IMR-90 (cell line): ENCODE measurements around the gene RGS17. TPM values are rescaled to one million over a fixed set of nuclear protein-coding genes. Genes with fewer than 3 reads are reported as not detected.

ENCODE experiments used
- ATAC-seq: fragments of 200-7000 bp; cut with Tn5 transposase; 2 replicates; pipeline ENCODE4 v1.9.1; 2020; ENCODE audit warnings: low read depth, mild to moderate bottlenecking, moderate library complexity
- BruUV-seq: library from RNA; stranded (reverse); fragments of 400-500 nt; replicated peaks from 2 replicates; lab custom pipeline; 2021; lab: Mats Ljungman, UMichigan
- CTCF ChIA-PET: fragments of 300-600 bp; formaldehyde crosslinking; extraction: SDS; loops from one replicate; lab custom pipeline; 2021; ENCODE audit warnings: antibody characterized with exemption; lab: Yijun Ruan, JAX
- POLR2A ChIA-PET: fragments of 300-600 bp; sonication (Branson Sonifier 250); formaldehyde crosslinking; loops from one replicate; lab custom pipeline; 2022; ENCODE audit warnings: antibody characterized with exemption; ENCODE audit not compliant: unreplicated experiment; lab: Charles Lee
- DNase-seq: peaks from one replicate; pipeline ENCODE4 v3.0.0; 2013
- H2AFZ ChIP-seq: replicated peaks from 2 replicates; pipeline ENCODE3; 2013; ENCODE audit warnings: low read length, mild to moderate bottlenecking; ENCODE audit not compliant: poor library complexity
- H2AK5ac ChIP-seq: 2 replicates; pipeline ENCODE4 v1.6.1; 2013; ENCODE audit warnings: low read depth, low read length, inconsistent platforms
- H2AK9ac ChIP-seq: replicated peaks from 2 replicates; pipeline ENCODE3; 2013; ENCODE audit warnings: mild to moderate bottlenecking, low read depth, low read length, moderate library complexity; ENCODE audit not compliant: poor library complexity
- H2BK120ac ChIP-seq: 2 replicates; pipeline ENCODE4 v1.6.1; 2013; ENCODE audit warnings: low read depth, low read length, inconsistent platforms
- H2BK15ac ChIP-seq: 3 replicates; pipeline ENCODE4 v1.6.1; 2013; ENCODE audit warnings: low read depth, low read length, inconsistent platforms
- H2BK20ac ChIP-seq: 2 replicates; pipeline ENCODE4 v1.6.1; 2013; ENCODE audit warnings: low read depth, mild to moderate bottlenecking, inconsistent platforms, low read length, moderate library complexity
- H2BK5ac ChIP-seq: 2 replicates; pipeline ENCODE4 v1.6.1; 2013; ENCODE audit warnings: mild to moderate bottlenecking, low read depth, low read length, inconsistent platforms; ENCODE audit not compliant: poor library complexity, severe bottlenecking
- H3K14ac ChIP-seq: replicated peaks from 2 replicates; pipeline ENCODE4 v1.6.1; 2013; ENCODE audit warnings: low read depth, low read length, inconsistent platforms
- H3K18ac ChIP-seq: 2 replicates; pipeline ENCODE4 v1.6.1; 2013; ENCODE audit warnings: low read depth, low read length, control low read depth
- H3K23ac ChIP-seq: 2 replicates; pipeline ENCODE4 v1.6.1; 2013; ENCODE audit warnings: low read depth, low read length, inconsistent platforms
- H3K27ac ChIP-seq: 2 replicates; pipeline ENCODE4 v1.5.1; 2013; ENCODE audit warnings: mild to moderate bottlenecking, control low read depth, low read length; ENCODE audit not compliant: insufficient read depth
- H3K27me3 ChIP-seq: 2 replicates; pipeline ENCODE4 v1.6.1; 2013; ENCODE audit warnings: low read length; ENCODE audit not compliant: control insufficient read depth, insufficient read depth
- H3K36me3 ChIP-seq: 2 replicates; pipeline ENCODE4 v1.6.1; 2013; ENCODE audit warnings: low read length, mixed read lengths; ENCODE audit not compliant: control insufficient read depth, insufficient read depth
- H3K4ac ChIP-seq: 2 replicates; pipeline ENCODE4 v1.6.1; 2013; ENCODE audit warnings: low read depth, low read length, inconsistent platforms
- H3K4me1 ChIP-seq: 2 replicates; pipeline ENCODE4 v1.6.1; 2013; ENCODE audit warnings: low read length, mixed read lengths; ENCODE audit not compliant: control insufficient read depth, insufficient read depth
- H3K4me2 ChIP-seq: 2 replicates; pipeline ENCODE4 v1.6.1; 2013; ENCODE audit warnings: low read depth, mild to moderate bottlenecking, control low read depth, low read length, moderate library complexity
- H3K4me3 ChIP-seq: 2 replicates; pipeline ENCODE4 v1.5.1; 2013; ENCODE audit warnings: low read depth, mild to moderate bottlenecking, control low read depth, low read length, moderate library complexity; ENCODE audit not compliant: insufficient read depth
- H3K56ac ChIP-seq: 2 replicates; pipeline ENCODE4 v1.6.1; 2013; ENCODE audit warnings: low read length, inconsistent platforms; ENCODE audit not compliant: insufficient read depth; ENCODE audit errors: extremely low read depth
- H3K79me1 ChIP-seq, 2 experiments: 2 replicates each; pipeline ENCODE4 v1.6.1; 2013; ENCODE audit warnings: low read length in 2 of 2, inconsistent platforms in 1 of 2, low read depth in 1 of 2
- H3K9ac ChIP-seq: 2 replicates; pipeline ENCODE4 v1.6.1; 2013; ENCODE audit warnings: low read depth, low read length, control low read depth
- H3K9me1 ChIP-seq: 2 replicates; pipeline ENCODE4 v1.6.1; 2013; ENCODE audit warnings: low read length, inconsistent platforms; ENCODE audit not compliant: insufficient read depth
- H3K9me3 ChIP-seq: 2 replicates; pipeline ENCODE4 v1.6.1; 2013; ENCODE audit warnings: low read length; ENCODE audit not compliant: control insufficient read depth, insufficient read depth
- H4K20me1 ChIP-seq: 2 replicates; pipeline ENCODE4 v1.6.1; 2013; ENCODE audit warnings: low read length, inconsistent platforms; ENCODE audit not compliant: insufficient read depth
- H4K5ac ChIP-seq: 2 replicates; pipeline ENCODE4 v1.6.1; 2013; ENCODE audit warnings: mild to moderate bottlenecking, low read depth, low read length, control low read depth
- H4K8ac ChIP-seq, 2 experiments: 2 replicates each; pipeline ENCODE4 v1.6.1; 2013; ENCODE audit warnings: low read depth in 2 of 2, low read length in 2 of 2, control low read depth in 1 of 2, inconsistent platforms in 1 of 2
- H4K91ac ChIP-seq: 2 replicates; pipeline ENCODE4 v1.6.1; 2013; ENCODE audit warnings: low read depth, low read length, inconsistent platforms; ENCODE audit not compliant: insufficient read depth
- CHD1 ChIP-seq: IDR thresholded peaks from 2 replicates; pipeline ENCODE4 v1.6.1; 2012; ENCODE audit warnings: low read depth, low read length, improper control_type of control experiment
- WGBS, 2 experiments: methylation state at CpG; one replicate each; pipeline versions ENCODE4 v1.1.5 to v1.1.7; 2013; ENCODE audit warnings: missing lambda C conversion rate in 2 of 2; ENCODE audit not compliant: insufficient read length in 1 of 2; ENCODE audit errors: extremely low coverage in 2 of 2; 5-methylcytosine and 5-hydroxymethylcytosine counted together
- dilution Hi-C: fragments of 300-500 bp; cut with HindIII; formaldehyde crosslinking; loops from one replicate; pipeline ENCODE4 v1.14.3; 2018; ENCODE audit warnings: low sequenced_read_pairs; ENCODE audit not compliant: unreplicated experiment
- in situ Hi-C: fragments of 300-500 bp; cut with MboI; formaldehyde crosslinking; loops from 3 replicates; pipeline ENCODE4 v1.14.3; 2019; ENCODE audit warnings: low sequenced_read_pairs, inconsistent platforms, mixed read lengths
- intact Hi-C: fragments of 100-400 bp; cut with micrococcal nuclease; formaldehyde crosslinking; loops from 2 replicates; pipeline ENCODE4 v1.10.0; 2022
- polyA plus RNA-seq, 3 experiments: library from polyadenylated mRNA; depleted of rRNA; stranded (reverse); fragments of >200 nt; gene quantifications; 2 replicates each; pipeline ENCODE4 v1.2.3, GENCODE V29; 2012; ENCODE audit warnings: low replicate concordance in 1 of 3
- total RNA-seq: library from RNA; depleted of rRNA; stranded (reverse); fragments of >200 nt; gene quantifications from 2 replicates; pipeline ENCODE4 v1.2.3, GENCODE V29; 2012

RGS17 gene
- total and polyA plus RNA-seq, 2 of the 4 experiments (the other 2 are of a cell fraction), result 0.75 to 1.4 TPM

DNA sequence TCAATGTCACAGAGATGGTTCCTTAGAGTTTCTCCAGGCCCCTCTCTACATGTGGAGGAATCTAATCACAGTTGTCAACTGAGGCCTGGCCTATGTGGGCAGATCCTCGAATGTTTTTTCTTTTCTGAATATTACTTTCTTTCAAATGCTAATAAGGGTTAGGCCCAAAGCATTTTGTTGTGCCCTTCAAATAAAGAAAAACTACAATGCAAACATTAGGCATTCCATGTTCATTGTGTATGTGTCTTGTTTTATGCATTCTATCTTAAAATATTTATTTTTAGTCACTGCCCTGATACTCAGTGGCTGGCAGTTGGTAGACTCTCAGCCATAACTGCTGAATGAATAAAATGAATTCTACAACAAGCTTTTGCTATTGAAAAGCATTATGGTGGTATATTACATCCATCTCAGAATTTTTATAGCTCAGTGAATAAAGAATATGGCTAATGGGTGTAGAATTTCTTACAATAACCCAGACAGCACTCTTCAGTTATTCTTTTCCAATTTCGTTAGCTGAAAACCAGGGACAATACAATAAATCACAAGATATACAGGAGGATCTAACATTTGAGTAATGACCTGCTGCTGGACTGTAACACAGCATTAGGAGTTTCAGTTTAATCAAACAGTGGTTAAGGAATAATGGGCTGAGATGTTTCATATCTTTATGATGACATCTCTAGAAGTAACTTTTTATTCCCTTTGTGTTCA is 28.3 kb downstream of the RGS17 start:
- Histone ChIP-seq H3K56ac (no peak overlapping the region), H3K9me1 (peaks cover 4% of the 10 kb centered on the region; the same call in 1 of the 2 replicates), H3K4me2 (no peak overlapping the region), H3K23ac (no peak overlapping the region), H4K91ac (no peak overlapping the region), H3K79me1 (no peaks in the 10 kb centered on the region), H4K8ac (no peak overlapping the region), H3K4ac (no peak overlapping the region), H2AK9ac (no peak overlapping the region), H2BK120ac (no peak overlapping the region), H3K4me3 (no peak overlapping the region), H3K36me3 (no peaks in the 10 kb centered on the region), H2AK5ac (0 out of 2 replicates have a peak overlapping the region, but pooled peaks have one; percentile 18), H2BK20ac (no peak overlapping the region), H4K20me1 (no peaks in the 10 kb centered on the region), H2AFZ (no peak overlapping the region), H3K18ac (no peak overlapping the region), H3K14ac (no peak overlapping the region), H3K4me1 (no peaks in the 10 kb centered on the region), H4K5ac (no peak overlapping the region), H2BK15ac (no peak overlapping the region), H3K27ac (no peak overlapping the region), H3K9me3 (no peaks in the 10 kb centered on the region), H3K27me3 (no peaks in the 10 kb centered on the region), H2BK5ac (no peak overlapping the region), H3K9ac (no peak overlapping the region)
- ChIA-PET POLR2A (no interaction called here), CTCF (no interaction called here)
- intact Hi-C loops, result no loop called here
- DNase-seq (no peak), ATAC-seq (no peak)
- no peak for TF ChIP-seq CHD1
- WGBS, 2 experiments, result no CpG with 5 or more reads among the region's 2 CpGs
- in situ Hi-C loops, result no loop called here
- no TSS peak for BruUV-seq
- dilution Hi-C loops, result no loop called here
